ENCODE measurements around the gene ZNF597. TPM values are rescaled to one million over a fixed set of nuclear protein-coding genes. Genes with fewer than 3 reads are reported as not detected.

ZNF597 gene
- total RNA-seq, 1 experiment from 2014 or later, result 3.2 TPM

GRCh38 chr16:3459401-3460090, 16.2 kb upstream of the ZNF597 start (continued):
- TF ChIP-seq ATF3 (IDR thresholded peaks at IDR 0.05) (no peak), POLR2A (IDR thresholded peaks at IDR 0.05; ENCODE audit: borderline replicate concordance, extremely low read depth, insufficient read depth, insufficient read length) (no peak), EGR1 (IDR thresholded peaks at IDR 0.05; ENCODE audit: low read depth) (no peak), CTCF (IDR thresholded peaks at IDR 0.05 in 2 of 3, conservative IDR thresholded peaks at IDR 0.05 in 1 of 3; ENCODE audit: borderline replicate concordance in 1 of 3, insufficient read depth in 1 of 3, low read depth in 2 of 3, low read length in 2 of 3) (no peak), ZNF274 (IDR thresholded peaks at IDR 0.05; ENCODE audit: low read depth, low read length) (no peak), CBX3 (IDR thresholded peaks at IDR 0.05; ENCODE audit: low read depth) (no peak), YY1 (IDR thresholded peaks at IDR 0.05; ENCODE audit: extremely low read depth, insufficient replicate concordance, low read depth, low read length) (no peak), SP1 (IDR thresholded peaks at IDR 0.05; ENCODE audit: low read depth) (no peak), ELF1 (IDR thresholded peaks at IDR 0.05; ENCODE audit: borderline replicate concordance, low read depth) (no peak), EZH2phosphoT487 (IDR thresholded peaks at IDR 0.05; ENCODE audit: borderline replicate concordance) (no peak), TCF7L2 (IDR thresholded peaks at IDR 0.05; ENCODE audit: borderline replicate concordance, extremely low read depth, insufficient read depth, insufficient read length) (no peak), POLR2AphosphoS5 (IDR thresholded peaks at IDR 0.05; ENCODE audit: low read depth, low read length) (no peak)

- H3K9me3 ChIP-seq (ENCODE audit: control insufficient read depth in 1 of 2, insufficient read depth in 1 of 2, low read depth in 1 of 2, low read length in 2 of 2), result no peaks in the 10 kb centered on the region
- no peaks in the 10 kb centered on the region for H3K36me3 ChIP-seq (ENCODE audit: control insufficient read depth in 1 of 2, insufficient read depth in 2 of 2, low read length in 2 of 2)
- H4K20me1 ChIP-seq (ENCODE audit: insufficient read depth), result no peaks in the 10 kb centered on the region
- peak overlapping the region; percentile 86 for H3K4me2 ChIP-seq (ENCODE audit: low read length)
- ChIA-PET RAD21 (ENCODE audit: low non-redundant PET in 1 of 2, low total read pairs in 2 of 2, uncharacterized antibody in 2 of 2, unreplicated experiment in 2 of 2) (no interaction called here), CTCF (no interaction called here), POLR2A (no interaction called here)
- intact Hi-C loops (cut with micrococcal nuclease), result loop anchor here (5.0 kb wide), 1 partner anchor 272 kb away; the partner anchor contains the start of gene OR1F1
- peaks cover 57% of the 10 kb centered on the region for H3K79me2 ChIP-seq (ENCODE audit: insufficient read depth, low read length)
- H3K4me3 ChIP-seq (replicated peaks in 1 of 2; ENCODE audit: low read depth in 1 of 2, low read length in 2 of 2), result peak overlapping the region; percentile 79 to 93
- no peak overlapping the region for H2AFZ ChIP-seq (ENCODE audit: low read depth, low read length, poor library complexity, severe bottlenecking)
- H3K9me2 ChIP-seq (ENCODE audit: insufficient read depth), result no peaks in the 10 kb centered on the region
- peak overlapping the region; percentile 79 for H3K9ac ChIP-seq (ENCODE audit: low read length)
- peaks cover 17 to 29% of the 10 kb centered on the region in 2 experiments for H3K4me1 ChIP-seq (ENCODE audit: control insufficient read depth in 1 of 2, insufficient read depth in 2 of 2, low read length in 2 of 2)
- H3K27me3 ChIP-seq (ENCODE audit: insufficient read depth, low read length), result no peaks in the 10 kb centered on the region
- TF ChIP-seq ATF3 (IDR thresholded peaks at IDR 0.05) (no peak), EZH2 (IDR thresholded peaks at IDR 0.05) (no peak), CTCF (IDR thresholded peaks at IDR 0.05 in 2 of 3, conservative IDR thresholded peaks at IDR 0.05 in 1 of 3; ENCODE audit: borderline replicate concordance in 1 of 3, insufficient read depth in 1 of 3, low read depth in 2 of 3, low read length in 2 of 3) (no peak), SRF (IDR thresholded peaks at IDR 0.05; ENCODE audit: low read depth) (no peak), SIN3A (IDR thresholded peaks at IDR 0.05; ENCODE audit: low read depth) (no peak), CEBPB (IDR thresholded peaks at IDR 0.05; ENCODE audit: low read depth) (no peak), RAD21 (IDR thresholded peaks at IDR 0.05; ENCODE audit: low read depth) (no peak), POLR2A (IDR thresholded peaks at IDR 0.05; ENCODE audit: borderline replicate concordance, extremely low read depth, insufficient read depth, insufficient read length) (no peak), JUND (IDR thresholded peaks at IDR 0.05) (no peak), SP1 (IDR thresholded peaks at IDR 0.05; ENCODE audit: low read depth) (no peak)
- no TSS peak for BruUV-seq (replicated peaks)
- DNase-seq (ENCODE audit: low read depth, low spot score), result no peak
- no peak for ATAC-seq
- H3K27ac ChIP-seq (ENCODE audit: low read depth, low read length), result peak overlapping the region; percentile 93
Observed at GRCh38 chr16:3458852-3459361, 15.6 kb upstream of the ZNF597 start.
